GM21529 (cell line): ENCODE data around the gene TK1.
"Not testable (repeated sequence)": the region's sequence is repeated elsewhere in the genome, so short reads cannot be mapped to it uniquely, and the experiment has no call there.

Source experiments
- ATAC-seq: cut with Tn5 transposase; IDR thresholded peaks from one replicate; pipeline ENCODE4 v1.9.1; 2021; ENCODE audit not compliant: unreplicated experiment

The TK1 gene

DNA sequence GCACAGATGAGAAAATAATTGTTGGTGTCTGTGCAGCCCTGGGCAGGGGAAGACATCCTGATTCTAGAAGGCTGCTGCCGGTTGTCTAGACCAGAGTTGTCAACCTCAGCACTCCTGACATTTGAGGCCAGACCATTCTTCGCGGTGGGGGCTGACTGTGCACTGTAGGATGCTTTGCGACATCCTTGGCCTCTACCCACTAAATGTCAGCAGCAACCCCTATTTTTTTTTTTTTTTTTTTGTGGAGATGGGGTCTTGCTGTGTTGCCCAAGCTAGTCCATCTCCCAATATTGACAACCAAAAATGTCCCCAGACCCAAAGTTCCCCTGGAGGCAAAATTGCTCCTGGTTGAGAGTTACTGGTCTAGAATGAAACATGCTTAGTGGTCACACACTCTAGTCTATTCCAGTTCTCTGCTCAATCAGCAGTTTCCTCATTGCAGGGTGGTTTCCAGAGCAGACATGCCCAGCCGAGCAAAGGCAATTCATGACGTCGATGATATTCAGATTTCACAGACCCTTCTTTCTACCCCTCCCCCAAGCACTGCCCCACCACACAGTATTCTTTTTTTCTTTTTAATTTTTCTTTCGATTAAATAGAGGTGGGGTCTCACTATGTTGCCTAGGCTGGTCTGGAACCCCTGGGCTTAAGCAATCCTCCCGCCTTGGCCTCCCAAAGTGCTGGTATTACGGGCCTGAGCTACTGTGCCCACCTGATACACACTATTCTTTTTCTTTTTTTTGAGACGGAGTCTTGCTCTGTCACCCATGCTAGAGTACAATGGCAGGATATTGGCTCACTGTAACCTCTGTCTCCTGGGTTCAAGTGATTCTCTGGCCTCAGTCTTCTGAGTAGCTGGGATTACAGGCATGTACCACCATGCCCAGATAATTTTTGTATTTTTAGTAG, 31.7 kb downstream of the TK1 start:
- peak; percentile 44 for ATAC-seq

DNA sequence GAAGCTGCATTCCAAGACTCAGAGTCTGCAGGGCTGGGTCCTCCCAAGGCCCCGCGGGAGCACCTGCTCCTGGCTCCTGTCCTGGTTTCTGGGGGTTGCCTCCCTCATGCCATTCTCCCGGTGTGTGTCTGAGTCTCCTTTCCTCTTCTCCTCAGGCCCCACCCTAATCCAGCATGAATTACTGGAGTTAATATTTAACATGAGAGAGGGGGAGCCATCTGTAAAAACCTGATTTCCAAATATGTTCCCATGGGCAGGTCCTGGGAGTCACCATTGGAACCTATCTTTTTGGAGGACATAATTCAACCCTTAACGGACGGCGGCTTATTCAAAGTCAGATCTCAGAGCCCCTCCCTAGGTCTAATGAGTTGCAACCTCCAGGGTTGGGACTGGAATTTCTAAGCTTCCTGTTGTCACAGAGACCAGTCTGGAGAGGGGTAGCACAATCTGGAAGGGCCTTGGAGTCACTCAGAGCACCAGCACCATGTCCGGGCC, 35.3 kb downstream of the TK1 start:
- ATAC-seq: no peak

DNA sequence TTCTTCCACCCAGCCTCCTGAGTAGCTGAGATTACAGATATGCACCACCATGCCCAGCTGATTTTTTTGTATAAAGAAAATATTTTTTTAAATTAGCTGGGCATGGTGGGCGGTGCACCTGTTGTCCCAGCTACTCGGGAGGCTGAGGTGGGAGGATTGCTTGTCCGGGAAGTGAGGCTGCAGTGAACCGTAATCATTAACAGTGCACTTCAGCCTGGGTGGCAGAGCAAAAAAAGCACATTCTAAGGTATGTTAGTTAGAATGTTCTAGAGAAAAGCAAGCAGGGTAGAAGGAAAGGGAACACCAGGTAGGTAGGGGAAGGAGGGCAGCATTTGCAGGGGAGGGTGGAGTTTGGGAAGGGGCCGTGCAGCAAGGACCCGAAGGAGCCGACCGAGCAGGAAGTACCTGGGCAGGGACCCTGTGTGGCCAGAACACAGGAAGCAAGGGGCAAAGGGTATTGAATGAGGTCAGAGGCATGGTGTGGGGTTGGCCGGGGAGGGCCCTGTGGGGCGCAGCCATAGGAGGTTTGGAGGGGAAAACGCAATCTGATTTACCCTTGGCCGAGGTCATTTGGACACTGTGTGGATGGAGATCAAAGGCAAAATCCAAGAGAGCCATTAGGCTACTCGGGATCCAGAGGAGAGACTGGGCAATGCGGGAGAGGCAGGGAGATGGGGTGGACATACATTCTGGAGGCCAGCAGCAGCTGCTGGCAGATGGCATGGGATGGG, 38.4 kb downstream of the TK1 start:
- no peak for ATAC-seq

DNA sequence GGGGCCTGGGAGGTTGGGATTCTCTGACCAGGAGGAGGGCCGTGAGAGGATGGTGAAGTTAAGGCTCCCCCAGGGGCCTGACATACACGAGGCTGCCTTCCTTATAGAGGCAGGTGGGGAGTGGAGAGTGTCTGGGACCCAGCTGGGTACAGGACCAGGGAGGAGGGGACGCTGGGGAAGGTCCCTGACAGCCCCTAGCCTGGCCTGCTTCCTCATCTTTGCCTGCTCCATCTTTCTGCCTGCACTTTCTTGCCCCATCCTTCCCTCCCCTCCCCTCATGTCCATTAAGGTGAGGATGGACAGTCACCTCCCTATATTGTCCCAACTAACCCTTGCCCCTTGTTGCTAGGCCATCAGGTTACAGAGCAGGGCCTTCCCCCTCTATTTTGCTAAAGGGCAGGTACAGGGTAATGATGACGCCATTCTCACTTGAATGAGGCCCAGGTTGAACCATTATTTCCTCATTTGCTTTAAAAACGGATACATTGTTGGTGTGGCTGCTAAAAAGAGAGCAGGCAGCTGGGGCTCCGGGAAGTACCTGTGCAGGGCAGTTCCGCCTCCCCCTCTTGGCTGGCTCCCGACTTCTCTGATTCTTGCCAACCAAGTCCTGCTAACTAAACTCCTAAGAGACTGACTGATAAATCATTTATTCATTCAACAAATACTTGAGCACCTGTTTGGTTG, 39.4 kb downstream of the TK1 start:
- no peak for ATAC-seq

DNA sequence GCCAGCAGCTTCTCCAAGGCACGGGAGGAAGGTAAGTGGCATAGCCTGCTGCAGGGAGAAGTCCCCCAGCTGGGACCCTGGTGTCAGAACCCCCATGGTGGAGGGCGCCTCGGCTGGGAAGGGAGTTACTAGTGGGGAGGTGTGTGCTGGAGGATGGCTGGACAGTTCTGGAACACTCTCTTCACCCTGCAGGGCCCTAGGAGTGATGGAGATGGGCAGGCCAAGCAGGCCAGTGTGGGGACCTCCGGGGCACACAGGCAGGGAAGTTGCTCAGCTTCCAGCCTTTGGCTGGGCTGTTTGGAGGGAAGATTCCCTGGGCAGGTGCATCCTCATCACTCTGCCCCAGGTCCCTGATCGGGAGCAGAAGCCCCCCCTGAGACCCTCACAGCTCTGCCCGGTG, 40.0 kb downstream of the TK1 start:
- ATAC-seq: no peak

DNA sequence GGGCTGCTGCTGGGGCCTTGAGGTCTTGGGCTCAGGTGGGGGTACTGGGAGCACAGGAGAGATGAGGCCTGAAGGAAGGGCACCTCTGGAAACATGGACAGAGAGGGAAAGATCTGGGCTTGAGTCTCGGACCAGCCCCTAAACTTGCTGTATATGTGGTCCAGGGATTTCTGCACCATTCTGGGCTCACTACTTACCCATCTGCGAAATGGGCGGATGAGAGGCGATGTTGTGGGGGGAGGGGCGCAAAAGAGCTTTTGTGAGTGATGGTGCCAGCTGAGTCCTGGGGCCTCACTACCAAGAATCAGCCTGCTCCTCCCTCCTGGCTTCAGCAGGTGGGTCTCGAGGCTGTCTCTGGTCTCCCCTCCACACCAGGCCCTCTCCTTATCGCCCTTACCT, 40.4 kb downstream of the TK1 start:
- ATAC-seq: no peak

DNA sequence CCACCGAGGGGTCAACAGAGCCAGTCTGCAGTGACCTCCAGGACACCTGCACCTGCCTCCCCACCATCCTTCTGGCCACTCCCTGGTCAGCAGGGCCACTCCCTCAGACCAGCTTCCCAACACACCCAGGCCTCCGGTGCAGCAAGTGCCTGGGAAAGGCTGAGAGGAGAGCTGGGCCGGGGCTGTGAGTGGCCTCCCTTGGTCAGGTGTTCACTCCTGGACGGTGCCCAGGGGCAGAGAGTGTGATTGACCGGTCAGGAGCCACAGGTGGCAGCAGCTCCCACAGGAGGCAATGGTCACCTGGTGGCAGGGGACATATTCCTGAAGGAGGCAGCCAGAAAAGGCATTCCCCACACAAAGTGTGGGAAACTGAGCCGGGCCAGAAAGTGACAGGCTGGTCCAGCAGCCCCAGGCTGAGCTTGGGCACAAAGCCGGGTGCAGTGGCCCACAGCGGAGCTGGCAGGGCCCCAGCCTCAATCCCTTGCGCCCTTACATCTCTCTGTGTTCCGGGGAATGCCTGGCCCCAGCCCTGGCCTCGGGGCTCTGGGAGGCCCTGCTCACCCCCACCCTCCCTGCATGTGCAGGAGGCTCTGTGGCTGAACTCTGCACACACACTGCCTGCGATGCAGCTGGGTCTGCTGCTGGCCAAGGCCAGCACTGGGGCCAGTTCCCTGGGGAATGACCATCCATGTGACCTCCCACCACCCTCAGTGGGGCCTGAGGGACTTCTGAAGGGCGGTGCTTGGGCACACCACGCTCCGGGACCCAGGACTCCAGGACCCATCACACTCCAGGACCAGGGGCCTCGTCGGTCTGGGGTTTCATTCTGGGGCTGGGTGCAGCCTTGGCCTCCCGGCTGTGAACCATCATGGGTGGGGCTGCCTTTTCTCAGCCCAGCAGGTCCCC, 41.9 kb downstream of the TK1 start:
- no peak for ATAC-seq

DNA sequence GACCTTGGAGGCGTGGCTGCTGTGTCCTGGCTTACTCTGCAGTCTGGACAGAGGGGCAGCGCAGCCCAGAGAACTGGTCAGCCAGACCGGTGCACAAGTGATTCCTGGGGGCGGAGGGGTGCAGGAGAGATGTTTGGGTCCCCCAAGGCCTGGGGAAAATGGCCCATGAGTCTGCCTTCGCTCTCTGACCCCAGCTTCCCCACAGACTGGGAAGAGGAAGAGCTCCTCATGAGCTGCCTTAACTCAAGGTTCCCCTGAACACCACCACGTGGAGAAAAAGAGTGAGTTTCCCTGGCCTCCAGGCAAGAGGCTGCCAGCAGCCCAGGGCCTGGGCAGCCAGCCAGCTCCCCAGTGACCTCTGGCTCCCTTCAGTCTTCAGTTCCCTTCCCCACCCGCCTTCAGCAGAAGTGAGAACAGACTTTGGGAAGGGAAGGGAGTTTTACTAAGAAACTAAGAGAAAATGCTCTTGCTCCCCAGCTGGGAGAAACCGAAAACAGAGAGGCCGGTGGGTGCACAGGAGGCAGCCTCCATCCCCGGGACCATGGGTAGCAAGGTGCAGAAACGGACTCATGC, 42.6 kb downstream of the TK1 start:
- no peak for ATAC-seq

DNA sequence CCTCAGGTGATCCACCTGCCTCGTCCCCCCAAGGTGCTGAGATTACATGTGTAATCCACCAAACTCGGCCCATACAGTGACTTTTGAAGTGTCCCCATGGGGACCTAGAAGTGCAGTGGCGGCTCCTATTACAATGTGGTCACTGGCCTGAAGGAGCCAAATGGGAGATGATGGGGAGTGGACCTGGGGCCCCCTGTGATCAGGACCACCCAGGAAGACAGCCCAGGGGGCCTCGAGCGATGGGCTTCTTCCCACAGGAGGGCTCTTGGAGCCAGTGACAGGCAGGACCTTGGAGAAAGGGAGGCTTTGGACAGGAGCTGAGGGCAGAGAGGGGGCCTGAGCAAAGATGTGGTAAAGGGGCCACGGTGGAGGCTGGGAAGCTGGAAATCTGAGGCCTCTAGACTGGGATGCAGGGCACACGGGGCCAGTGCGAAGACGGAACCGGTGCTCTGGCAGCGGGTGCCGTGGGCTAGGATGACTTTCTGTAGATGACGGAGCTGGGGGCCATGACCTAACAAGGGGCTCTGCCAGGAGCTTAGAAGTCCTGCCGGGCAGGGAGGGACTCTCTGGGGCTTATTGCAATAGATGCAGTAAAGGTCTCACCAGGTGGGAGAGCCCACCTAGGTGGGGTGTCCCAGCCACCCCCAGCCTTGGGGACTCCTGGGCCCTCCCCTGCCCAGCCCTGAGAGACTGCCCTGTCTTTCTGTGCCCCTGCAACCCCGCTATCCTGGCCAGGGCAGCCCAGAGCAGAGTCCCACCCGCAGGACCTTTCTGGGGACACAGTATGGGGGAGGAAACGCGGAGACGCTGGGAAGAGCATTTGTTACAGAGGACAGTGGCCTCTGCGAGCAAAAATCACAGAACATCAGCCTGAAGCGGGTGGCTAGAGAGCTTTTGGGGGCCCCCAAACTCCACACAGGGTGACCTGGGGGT, 43.4 kb downstream of the TK1 start:
- no peak for ATAC-seq

DNA sequence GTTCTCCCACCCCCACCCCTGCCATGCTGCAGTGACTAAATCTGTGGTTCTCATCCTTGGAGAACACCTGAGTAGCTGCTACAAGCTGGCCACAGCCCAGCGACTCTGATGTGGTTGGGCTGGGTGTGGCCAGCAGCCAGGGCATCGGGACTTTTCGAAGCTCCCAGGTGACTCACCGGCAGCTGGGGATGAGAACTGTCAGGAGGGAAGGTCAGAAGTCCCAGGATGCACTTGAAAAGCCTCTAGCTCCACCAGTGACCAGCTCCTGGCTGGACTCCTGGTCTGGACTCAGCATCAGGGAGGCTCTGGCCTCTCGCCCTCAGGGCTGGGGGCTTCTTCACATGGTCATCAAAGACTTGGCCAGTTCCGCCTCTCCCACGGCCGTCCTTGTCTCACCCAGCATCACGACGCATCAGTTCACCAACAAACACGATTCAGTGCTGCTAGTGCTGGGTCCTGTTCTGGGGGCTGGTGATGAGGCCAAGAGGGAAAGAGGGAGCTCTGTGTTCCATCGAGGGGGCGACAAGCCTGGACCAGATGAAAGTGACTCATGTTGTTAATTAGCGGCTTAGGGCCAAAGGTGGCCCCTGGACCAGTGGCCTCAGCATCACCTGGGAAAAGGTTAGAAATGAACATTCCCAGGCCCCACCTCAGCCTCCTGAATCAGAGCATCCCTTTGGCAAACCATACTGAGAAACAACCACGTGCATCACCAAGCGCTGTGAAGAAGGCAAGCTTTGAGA, 44.6 kb downstream of the TK1 start:
- no peak for ATAC-seq

DNA sequence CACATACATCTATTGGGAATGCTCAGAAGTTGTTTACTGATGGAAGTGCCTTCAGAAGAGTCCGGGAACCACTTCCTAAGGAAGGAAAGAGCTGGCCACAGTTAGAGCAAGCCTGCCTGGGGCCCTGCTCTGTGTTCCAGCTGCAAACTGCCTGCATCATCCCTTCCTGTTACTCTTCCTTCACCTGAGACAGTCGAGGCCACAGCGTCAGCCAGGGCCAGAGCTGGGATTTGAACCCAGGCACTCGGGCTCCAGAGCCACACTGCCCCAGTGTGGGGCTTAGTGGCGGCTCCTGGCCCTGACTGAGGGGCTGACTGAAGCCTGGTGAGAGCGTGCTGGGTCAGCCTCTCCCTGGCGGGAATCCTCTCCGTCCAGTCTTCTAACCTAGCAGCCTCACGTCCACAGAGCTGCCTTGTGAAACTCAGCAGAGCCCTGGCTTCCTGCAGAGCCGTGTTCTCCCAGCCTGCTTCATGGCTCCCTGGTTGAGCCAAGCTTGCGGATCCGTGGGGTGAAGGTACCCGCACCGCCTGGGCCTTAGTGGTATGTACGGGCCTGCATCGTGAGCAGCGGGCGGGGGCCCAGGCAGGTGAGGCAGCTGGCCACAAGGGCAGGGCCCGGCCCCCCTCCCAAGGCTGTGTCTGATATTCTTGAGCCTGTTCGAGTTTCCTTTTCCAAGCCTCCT, 45.3 kb downstream of the TK1 start:
- ATAC-seq: no peak

DNA sequence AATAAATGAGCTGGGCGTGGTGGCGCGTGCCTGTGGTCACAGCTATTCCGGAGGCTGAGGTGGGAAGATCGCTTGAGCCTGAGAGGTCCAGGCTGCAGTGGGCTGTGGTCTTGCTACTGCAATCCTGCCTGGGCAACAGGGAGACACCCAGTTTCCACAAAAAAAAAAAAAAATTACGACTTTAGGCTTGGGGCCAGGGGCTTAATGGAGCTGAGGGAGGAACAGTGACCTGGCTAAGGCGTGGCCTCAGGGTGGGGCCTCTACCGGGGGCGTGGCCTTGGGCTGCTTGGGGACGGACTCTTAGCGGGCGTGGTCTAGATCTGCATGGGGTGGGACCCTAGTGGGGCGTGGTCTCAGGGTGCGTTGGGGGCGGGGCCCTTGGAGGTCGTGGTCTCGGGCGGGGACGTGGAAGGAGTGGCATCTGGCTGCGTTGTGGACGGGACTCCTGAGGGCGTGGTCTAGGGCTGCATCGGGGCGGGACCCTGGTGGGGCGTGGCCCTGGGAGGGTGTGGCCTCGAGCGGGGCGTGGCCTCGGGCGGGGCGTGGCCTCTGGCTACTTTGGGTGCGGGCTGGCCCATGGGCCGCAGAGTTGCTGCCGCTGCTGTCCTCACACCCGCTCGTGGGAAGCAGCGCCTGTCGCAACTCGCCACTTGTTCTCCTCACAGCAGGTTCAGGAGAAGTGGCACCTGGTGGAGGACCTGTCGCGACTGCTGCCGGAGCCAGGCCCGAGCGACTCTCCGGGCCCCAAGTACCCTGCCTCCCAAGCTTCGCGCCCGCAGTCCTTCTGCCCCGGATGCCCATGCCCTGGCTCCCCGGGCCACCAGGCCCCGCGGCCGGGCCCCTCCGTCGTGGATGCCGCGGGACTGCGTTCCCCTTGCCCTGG, 46.4 kb downstream of the TK1 start:
- peak; percentile 76 for ATAC-seq

DNA sequence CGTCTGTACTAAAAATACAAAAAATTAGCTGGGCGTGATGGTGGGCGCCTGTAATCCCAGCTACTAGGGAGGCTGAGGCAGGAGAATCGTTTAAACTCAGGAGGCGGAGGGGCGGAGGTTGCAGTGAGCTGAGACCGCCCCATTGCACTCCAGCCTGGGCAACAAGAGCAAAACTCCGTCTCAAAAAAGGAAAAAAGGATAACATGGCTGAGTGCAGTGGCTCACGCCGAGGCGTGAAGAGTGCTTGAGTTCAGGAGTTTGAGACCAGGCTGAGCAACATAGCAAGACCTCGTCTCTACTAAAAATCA, 47.0 kb downstream of the TK1 start:
- not testable (repeated sequence) for ATAC-seq

DNA sequence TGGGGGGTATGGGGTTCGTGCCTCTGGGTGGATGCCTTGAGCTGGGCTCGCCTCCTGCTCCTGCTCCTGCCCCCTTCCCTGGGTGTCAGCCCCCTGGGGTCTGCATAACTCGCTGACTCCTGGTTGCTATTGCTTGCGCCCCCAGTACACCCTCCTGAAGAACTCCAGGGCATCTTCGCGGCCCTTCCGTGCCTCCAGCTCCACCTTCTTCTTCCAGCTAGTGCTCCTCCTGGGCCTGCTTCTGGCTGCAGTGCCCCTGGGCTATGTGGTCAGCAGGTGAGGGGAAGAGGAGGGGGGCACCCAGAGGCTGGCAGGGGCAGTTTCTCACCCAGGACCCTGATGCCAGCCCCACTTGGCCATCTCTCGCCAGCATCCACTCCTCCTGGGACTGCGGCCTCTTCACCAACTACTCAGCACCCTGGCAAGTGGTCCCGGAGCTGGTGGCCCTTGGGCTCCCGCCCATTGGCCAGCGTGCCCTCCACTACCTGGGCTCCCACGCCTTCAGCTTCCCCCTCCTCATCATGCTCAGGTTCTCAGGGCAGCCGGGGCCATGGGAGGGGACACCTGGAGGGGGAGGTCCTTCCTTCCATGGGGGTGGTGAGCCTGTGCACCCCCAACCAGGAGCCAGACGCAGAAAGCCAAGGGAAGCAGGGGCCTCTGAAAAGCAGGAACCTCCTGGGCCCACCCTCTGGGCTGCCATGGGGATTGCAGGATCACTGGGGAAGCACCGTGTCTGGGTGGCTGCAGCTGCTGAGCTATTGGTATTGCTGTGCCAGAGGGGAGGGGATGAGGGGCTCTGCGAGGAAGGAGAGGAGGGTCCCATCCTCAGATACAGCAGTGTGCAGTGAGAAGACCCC, 48.4 kb downstream of the TK1 start:
- no peak for ATAC-seq

DNA sequence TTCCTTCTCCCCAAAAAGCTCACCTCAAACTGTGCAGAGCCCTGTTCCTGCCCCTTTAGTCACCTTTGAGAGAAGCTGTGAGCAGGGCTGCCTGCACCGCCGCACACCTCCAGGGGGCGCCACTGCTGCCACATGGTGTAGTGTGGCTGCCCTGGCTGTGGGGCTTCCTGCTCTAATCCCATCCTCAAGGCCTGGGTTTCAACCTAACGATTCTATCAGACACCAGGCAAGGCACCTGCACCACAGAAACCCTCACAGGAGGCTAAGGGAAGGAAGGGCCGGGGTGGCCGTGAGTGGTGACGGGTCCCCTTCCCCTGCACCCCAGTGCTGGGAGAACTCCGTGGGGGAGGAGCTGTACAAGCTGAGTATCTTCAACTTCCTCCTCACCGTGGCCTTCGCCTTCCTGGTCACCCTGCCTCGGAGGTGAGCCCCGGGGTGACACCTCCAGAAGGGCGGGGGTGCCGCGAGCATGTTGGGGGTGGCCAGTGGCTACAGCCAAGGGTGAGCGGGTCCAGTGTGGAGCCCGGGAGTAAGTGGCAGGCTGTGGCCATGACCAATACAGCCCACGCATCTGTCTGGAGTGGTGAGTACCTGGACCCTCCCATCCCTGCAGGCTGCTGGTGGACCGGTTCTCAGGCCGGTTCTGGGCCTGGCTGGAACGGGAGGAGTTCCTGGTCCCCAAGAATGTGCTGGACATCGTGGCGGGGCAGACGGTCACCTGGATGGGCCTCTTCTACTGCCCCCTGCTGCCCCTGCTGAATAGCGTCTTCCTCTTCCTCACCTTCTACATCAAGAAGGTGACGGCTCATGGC, 49.3 kb downstream of the TK1 start:
- no peak for ATAC-seq
